ENCODE measurements around the gene SLC12A1.

DNA sequence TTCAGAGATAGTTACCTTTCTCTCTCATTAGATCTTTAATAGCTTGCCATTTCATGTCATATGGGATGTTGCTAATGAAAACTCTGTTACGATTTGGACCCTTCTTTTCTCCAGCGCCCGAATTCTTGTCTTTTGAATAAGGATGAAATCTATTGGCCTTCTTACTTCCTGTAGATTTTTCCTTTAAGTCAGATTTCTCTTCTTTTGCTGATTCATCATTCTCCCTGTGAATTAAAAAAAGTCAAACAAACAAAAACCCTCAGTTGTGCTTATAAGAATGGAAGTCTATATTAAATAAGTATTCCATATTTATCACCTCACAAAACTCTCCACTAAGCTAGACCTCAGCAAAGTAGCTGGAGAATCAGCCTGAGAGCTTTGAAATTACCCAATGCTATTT is 37.5 kb upstream of the SLC12A1 start:
- TF ChIP-seq POLR2A (IDR thresholded peaks at IDR 0.05; ENCODE audit: low read length) (no peak), GATA1 (IDR thresholded peaks at IDR 0.05; ENCODE audit: low read depth, low read length) (no peak)

All from erythroblast (primary cell).